Stimulated activated CD4-positive, alpha-beta T cell treated with anti-CD3 and anti-CD28 coated beads, Interleukin-1b, Interleukin-23, amount 100 ng/mL, for 1 hour (primary cell): Measurements from ENCODE around the gene TDRD5.
"Not testable (repeated sequence)": the region's sequence is repeated elsewhere in the genome, so short reads cannot be mapped to it uniquely, and the experiment has no call there.

Source experiments
- DNase-seq, 2 donors: peaks; one replicate each; pipeline ENCODE4 v3.0.0-alpha.2; 2020; ENCODE audit warnings: low read depth in 2 of 2

Gene TDRD5

GRCh38 chr1:179598631-179599030 is 7.0 kb downstream of the TDRD5 start:
- DNase-seq = no peak

- no peak for DNase-seq
Measured at GRCh38 chr1:179599623-179600249, 8.1 kb downstream of the TDRD5 start.

- DNase-seq = no peak
Measured at GRCh38 chr1:179601093-179601492, 9.5 kb downstream of the TDRD5 start.

- no peak for DNase-seq
Measured at GRCh38 chr1:179612361-179612760, 20.7 kb downstream of the TDRD5 start.

- no peak for DNase-seq
Measured at GRCh38 chr1:179630719-179631118, 39.1 kb downstream of the TDRD5 start.

- no peak for DNase-seq
Measured at GRCh38 chr1:179632868-179633267, 41.2 kb downstream of the TDRD5 start.

GRCh38 chr1:179637211-179637860 is 45.7 kb downstream of the TDRD5 start:
- DNase-seq = no peak

- DNase-seq = no peak
Measured at GRCh38 chr1:179661018-179661417, 69.4 kb downstream of the TDRD5 start.

- DNase-seq = no peak
Measured at GRCh38 chr1:179663810-179664209, 72.2 kb downstream of the TDRD5 start.

- DNase-seq = no peak
Measured at GRCh38 chr1:179677882-179678281, 86.2 kb downstream of the TDRD5 start.

GRCh38 chr1:179694530-179694929 is 102.9 kb downstream of the TDRD5 start:
- DNase-seq = not testable (repeated sequence)

- no peak for DNase-seq
Measured at GRCh38 chr1:179702946-179703539, 111.4 kb downstream of the TDRD5 start.

- peak; percentile 10 to 17 for DNase-seq
Measured at GRCh38 chr1:179706339-179706941, 114.8 kb downstream of the TDRD5 start.

GRCh38 chr1:179707406-179707805 is 115.8 kb downstream of the TDRD5 start:
- no peak for DNase-seq

- DNase-seq = no peak
Measured at GRCh38 chr1:179708434-179709195, 117.0 kb downstream of the TDRD5 start.

GRCh38 chr1:179709841-179710329 is 118.3 kb downstream of the TDRD5 start:
- DNase-seq = no peak

GRCh38 chr1:179714159-179714558 is 122.5 kb downstream of the TDRD5 start:
- no peak for DNase-seq

- no peak for DNase-seq
Measured at GRCh38 chr1:179714623-179715022, 123.0 kb downstream of the TDRD5 start.

GRCh38 chr1:179719272-179719671 is 127.6 kb downstream of the TDRD5 start:
- DNase-seq = no peak

- no peak for DNase-seq
Measured at GRCh38 chr1:179728271-179728670, 136.6 kb downstream of the TDRD5 start.

GRCh38 chr1:179729881-179730280 is 138.2 kb downstream of the TDRD5 start:
- no peak for DNase-seq

- no peak for DNase-seq
Measured at GRCh38 chr1:179731643-179732042, 140.0 kb downstream of the TDRD5 start.
